GM12875 (cell line): ENCODE results near the gene SRA1.

Experiments used
- H3K4me3 ChIP-seq: one replicate; pipeline ENCODE4 v1.5.1; 2011; ENCODE audit warnings: low read depth, low read length, control low read depth
- TF ChIP-seq, protein P1 (sequence below): IDR thresholded peaks from 2 replicates; pipeline ENCODE4 v1.5.1; 2011; ENCODE audit warnings: low read depth, mild to moderate bottlenecking, control low read depth, inconsistent platforms, low read length, moderate library complexity, borderline replicate concordance; ENCODE audit not compliant: insufficient read depth

The SRA1 gene

DNA sequence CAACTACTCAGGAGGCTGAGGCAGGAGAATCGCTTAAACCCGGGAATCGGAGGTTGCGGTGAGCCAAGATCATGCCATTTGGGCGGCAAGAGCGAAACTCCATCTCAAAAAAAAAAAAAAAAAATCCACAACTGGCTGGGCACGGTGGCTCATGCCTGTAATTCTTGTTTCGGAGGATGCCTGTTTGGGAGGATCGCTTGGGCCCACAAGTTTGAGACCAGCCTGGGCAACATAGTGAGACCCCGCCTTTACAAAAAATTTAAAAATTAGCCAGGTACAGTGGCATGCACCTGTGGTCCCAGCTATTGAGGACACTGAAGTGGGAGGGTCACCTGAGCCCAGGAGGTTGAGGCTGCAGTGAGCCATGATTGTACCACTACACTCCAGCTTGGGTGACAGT lies 11.7 kb downstream of the SRA1 start:
- H3K4me3 ChIP-seq = no peak overlapping the region
- TF ChIP-seq, protein P1, sequence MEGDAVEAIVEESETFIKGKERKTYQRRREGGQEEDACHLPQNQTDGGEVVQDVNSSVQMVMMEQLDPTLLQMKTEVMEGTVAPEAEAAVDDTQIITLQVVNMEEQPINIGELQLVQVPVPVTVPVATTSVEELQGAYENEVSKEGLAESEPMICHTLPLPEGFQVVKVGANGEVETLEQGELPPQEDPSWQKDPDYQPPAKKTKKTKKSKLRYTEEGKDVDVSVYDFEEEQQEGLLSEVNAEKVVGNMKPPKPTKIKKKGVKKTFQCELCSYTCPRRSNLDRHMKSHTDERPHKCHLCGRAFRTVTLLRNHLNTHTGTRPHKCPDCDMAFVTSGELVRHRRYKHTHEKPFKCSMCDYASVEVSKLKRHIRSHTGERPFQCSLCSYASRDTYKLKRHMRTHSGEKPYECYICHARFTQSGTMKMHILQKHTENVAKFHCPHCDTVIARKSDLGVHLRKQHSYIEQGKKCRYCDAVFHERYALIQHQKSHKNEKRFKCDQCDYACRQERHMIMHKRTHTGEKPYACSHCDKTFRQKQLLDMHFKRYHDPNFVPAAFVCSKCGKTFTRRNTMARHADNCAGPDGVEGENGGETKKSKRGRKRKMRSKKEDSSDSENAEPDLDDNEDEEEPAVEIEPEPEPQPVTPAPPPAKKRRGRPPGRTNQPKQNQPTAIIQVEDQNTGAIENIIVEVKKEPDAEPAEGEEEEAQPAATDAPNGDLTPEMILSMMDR = no peak

DNA sequence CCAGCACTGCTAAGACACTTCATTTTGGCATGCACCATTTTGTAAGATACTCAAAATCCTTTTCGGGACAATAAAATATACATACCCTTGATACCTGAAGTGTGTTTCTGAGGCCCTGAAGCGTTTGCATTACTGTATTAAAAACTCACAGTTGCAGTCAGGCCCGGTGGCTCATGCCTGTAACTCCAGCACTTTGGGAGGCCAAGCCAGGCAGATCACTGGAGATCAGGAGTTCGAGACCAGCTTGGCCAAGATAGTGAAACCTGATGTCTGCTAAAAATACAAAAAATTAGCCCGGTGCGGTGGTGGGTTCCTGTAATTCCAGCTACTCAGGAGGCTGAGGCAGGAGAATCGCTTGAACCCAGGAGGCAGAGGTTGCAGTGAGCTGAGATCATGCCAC lies 12.3 kb downstream of the SRA1 start:
- no peak overlapping the region for H3K4me3 ChIP-seq
- TF ChIP-seq, protein P1 = no peak

DNA sequence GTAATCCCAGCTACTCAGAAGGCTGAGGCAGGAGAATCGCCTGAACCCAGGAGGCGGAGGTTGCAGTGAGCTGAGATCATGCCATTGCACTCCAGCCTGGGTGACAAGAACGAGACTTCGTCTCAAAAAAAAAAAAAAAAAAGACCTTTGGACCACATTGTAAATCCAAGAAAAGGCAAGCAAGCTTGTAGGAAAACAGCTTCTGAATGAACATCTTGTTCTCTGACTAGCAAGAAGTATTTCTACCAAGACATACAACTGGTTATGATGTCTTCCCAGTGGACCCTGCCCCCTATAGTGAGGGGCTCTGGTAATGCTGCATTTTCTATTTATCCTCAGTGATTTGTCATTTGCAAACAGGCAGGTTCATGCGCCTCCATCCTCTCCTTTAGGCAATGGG lies 14.3 kb downstream of the SRA1 start:
- TF ChIP-seq, protein P1 = no peak
- no peak overlapping the region for H3K4me3 ChIP-seq

DNA sequence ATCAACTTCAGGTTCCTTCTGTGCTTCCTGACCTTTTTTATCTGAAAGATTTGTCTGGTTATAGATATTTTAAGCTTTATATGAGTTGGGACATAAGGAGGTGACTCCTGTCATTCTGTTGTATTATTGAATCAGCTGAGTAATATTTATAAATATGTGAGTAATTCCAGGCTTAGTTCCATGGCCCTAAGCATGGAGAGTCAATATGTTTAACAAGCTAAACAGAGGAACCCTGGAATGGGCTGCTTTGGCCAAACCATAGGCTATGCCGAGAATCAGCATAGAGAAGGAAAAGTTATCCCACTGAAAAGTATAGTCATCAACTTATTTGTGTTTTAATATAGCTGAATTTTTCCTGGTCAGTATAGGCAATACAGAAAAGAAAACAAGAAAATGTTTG lies 17.0 kb downstream of the SRA1 start:
- TF ChIP-seq, protein P1 = no peak
- no peak overlapping the region for H3K4me3 ChIP-seq

DNA sequence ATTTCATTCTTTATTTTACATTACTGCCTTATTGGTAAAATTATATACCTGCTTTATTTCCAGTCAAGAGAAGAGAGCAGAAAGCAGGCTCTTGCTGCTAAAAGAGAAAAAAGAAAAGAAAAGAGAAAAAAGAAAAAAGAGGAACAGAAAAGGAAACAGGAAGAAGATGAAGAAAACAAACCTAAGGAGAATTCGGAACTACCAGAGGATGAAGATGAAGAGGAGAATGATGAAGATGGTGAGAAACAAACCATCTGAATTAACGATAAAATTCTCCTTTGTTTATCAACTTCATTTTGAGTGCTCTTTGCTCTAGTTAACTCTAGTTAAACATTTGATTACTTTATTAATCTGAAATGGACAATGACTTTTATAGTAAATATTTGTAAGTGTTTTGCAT lies 33.3 kb downstream of the SRA1 start:
- no peak overlapping the region for H3K4me3 ChIP-seq
- TF ChIP-seq, protein P1 = no peak

DNA sequence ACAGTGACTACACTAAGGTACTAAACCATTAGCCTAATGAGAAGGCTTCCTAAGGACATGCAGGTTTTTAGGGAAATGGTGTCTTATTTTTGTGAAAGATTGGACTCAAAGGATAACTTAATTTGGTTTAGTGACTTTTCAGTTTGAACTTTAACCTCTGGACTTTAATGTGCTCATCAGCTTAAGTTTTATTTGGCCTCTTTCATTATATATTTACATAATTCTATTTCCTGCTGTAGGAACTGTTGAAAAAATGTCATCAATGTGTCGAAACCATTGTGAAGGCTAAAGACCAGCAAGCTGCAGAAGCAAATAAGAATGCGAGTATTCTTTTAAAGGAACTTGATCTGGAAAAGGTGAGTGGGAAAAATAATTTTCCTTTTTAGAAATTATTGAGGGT lies 44.1 kb downstream of the SRA1 start:
- TF ChIP-seq, protein P1 = no peak
- no peak overlapping the region for H3K4me3 ChIP-seq

DNA sequence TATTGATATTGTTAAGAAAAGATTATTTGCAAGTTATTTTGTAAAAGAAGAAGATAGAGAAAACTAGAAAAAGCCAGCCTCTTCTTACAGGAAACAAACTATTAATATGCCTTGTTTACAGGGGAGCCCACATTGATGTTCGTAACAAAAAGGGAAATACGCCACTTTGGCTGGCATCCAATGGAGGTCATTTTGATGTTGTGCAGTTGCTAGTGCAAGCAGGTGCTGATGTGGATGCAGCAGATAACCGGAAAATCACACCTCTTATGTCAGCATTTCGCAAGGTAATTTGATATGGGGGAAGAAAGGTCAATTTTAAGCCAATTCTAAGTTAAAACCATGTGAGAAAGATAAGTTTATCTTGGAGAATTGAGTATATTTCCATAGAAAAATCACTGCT lies 47.4 kb downstream of the SRA1 start:
- no peak overlapping the region for H3K4me3 ChIP-seq
- TF ChIP-seq, protein P1 = no peak
